ENCODE data around the gene SOX6.

Gene SOX6

DNA sequence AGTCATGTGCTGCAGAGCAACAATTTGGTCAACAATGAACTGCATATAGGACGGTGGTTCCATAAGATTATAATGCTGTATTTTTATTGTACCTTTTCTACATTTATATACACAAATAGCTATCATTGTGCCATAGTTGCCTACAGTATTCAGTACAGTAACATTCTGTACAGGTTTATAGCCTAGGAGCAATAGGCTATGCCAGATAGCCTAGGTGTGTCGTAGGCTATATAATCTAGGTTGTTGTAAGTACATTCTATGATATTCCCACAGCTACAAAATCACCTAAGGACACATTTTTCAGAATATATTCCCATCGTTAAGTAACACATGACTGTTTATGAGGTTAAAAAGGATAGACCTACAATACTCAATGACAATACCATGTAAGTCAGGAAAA, 423.9 kb downstream of the SOX6 start:
- Histone ChIP-seq H3K4me2 (ENCODE audit: low read length) (no peak overlapping the region), H3K79me2 (no peaks in the 10 kb centered on the region), H3K4me1 (no peaks in the 10 kb centered on the region), H3K36me3 (ENCODE audit: control insufficient read depth, insufficient read depth, low read length) (no peaks in the 10 kb centered on the region), H3K9me3 (ENCODE audit: control insufficient read depth, low read length) (no peaks in the 10 kb centered on the region), H3K27me3 (ENCODE audit: control insufficient read depth, insufficient read depth, low read length) (no peaks in the 10 kb centered on the region), H3K9ac (no peak overlapping the region), H3K27ac (no peak overlapping the region), H3K4me3 (ENCODE audit: low read depth, low read length) (no peak overlapping the region), H2AFZ (no peak overlapping the region)
- TF ChIP-seq CTCF (IDR thresholded peaks at IDR 0.05) = no peak

DNA sequence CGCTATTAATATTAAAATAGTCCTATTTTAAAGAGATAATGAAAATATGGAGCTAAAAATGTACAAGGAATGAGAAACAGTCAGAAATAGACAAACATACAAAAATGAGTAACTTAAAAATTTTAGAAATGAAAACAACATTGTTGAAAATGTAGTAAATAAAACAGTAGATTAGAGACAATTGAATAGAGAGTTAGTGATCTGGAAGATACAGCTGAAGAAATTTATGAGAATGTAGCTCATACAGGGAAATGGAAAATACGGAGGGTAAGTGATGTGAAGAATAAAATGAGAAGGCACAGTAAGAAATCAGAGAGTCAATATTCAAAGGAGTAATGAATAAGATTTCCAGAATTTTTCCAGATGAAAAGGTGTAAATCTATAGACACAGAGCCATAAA, 424.8 kb downstream of the SOX6 start:
- no peak for TF ChIP-seq CTCF (IDR thresholded peaks at IDR 0.05)
- Histone ChIP-seq H3K4me3 (ENCODE audit: low read depth, low read length) (no peak overlapping the region), H3K9ac (no peak overlapping the region), H3K27ac (no peak overlapping the region), H3K4me1 (no peaks in the 10 kb centered on the region), H3K27me3 (ENCODE audit: control insufficient read depth, insufficient read depth, low read length) (no peaks in the 10 kb centered on the region), H3K9me3 (ENCODE audit: control insufficient read depth, low read length) (no peaks in the 10 kb centered on the region), H3K36me3 (ENCODE audit: control insufficient read depth, insufficient read depth, low read length) (no peaks in the 10 kb centered on the region), H3K79me2 (no peaks in the 10 kb centered on the region), H2AFZ (no peak overlapping the region), H3K4me2 (ENCODE audit: low read length) (no peak overlapping the region)

DNA sequence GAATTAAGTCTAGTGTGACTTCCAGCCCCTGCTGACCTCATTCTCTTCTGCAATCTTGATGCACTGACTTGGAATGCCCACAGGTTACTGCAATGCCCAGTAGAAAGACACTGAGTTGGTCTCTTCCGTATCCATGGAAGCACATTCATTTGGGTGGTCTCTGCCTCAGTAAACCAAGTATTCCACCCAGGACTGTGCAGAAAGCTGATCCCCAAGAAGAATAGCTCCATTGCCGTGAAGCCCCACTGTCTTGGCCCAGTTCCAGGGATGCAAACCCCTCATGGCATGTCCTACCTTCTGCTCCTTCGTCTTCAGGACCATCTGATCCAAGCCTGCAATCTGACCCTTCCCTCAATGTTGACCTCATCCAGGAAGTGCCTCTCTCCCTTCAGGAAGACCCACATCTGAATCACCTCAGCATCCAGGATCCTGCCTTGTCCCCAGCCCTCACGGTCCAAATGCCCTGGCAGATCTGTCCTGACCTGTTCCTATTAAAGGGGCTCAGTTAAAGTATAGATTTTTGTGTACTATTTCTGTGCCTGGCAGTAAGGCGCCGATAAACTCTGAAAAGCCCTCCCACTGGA, 425.8 kb downstream of the SOX6 start:
- Histone ChIP-seq H3K4me2 (ENCODE audit: low read length) (no peak overlapping the region), H3K27me3 (ENCODE audit: control insufficient read depth, insufficient read depth, low read length) (no peaks in the 10 kb centered on the region), H3K36me3 (ENCODE audit: control insufficient read depth, insufficient read depth, low read length) (no peaks in the 10 kb centered on the region), H3K4me3 (ENCODE audit: low read depth, low read length) (no peak overlapping the region), H3K9me3 (ENCODE audit: control insufficient read depth, low read length) (no peaks in the 10 kb centered on the region), H3K4me1 (no peaks in the 10 kb centered on the region), H2AFZ (no peak overlapping the region), H3K79me2 (no peaks in the 10 kb centered on the region), H3K9ac (no peak overlapping the region), H3K27ac (no peak overlapping the region)
- TF ChIP-seq CTCF (IDR thresholded peaks at IDR 0.05) = no peak

DNA sequence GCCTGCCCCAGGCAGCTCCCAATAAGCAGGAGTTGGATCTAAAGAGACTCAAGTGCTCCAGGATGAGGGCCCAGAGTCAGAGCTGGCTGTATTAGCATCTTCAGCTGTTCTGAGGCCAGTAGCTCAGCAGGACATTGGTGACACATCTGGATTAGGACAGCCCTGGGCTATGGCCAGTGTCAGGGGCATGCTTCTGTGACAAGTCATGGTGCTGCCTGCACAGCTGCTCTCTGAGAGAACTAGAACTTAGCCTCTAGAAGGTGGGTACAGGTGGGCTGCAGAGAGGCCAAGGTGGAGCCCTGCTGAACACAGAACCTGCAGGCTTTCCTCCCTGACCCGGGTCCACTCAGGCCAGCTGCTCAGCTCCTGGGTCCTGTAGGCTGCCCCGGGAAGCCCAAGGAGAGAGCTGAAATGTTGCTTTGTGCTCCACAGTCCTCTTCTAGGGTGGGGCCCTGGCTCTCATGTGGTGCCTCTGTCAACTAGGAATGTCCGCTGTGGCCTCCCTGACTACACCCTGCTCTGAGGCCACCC, 426.9 kb downstream of the SOX6 start:
- H3K9me3 ChIP-seq (ENCODE audit: control insufficient read depth, low read length) = no peaks in the 10 kb centered on the region
- H3K4me2 ChIP-seq (ENCODE audit: low read length) = no peak overlapping the region
- H3K4me3 ChIP-seq (ENCODE audit: low read depth, low read length) = no peak overlapping the region
- TF ChIP-seq CTCF (IDR thresholded peaks at IDR 0.05) = no peak
- H3K27me3 ChIP-seq (ENCODE audit: control insufficient read depth, insufficient read depth, low read length) = no peaks in the 10 kb centered on the region
- no peaks in the 10 kb centered on the region for H3K36me3 ChIP-seq (ENCODE audit: control insufficient read depth, insufficient read depth, low read length)
- H3K79me2 ChIP-seq = no peaks in the 10 kb centered on the region
- H3K27ac ChIP-seq = no peak overlapping the region
- H2AFZ ChIP-seq = no peak overlapping the region
- no peak overlapping the region for H3K9ac ChIP-seq
- H3K4me1 ChIP-seq = no peaks in the 10 kb centered on the region

DNA sequence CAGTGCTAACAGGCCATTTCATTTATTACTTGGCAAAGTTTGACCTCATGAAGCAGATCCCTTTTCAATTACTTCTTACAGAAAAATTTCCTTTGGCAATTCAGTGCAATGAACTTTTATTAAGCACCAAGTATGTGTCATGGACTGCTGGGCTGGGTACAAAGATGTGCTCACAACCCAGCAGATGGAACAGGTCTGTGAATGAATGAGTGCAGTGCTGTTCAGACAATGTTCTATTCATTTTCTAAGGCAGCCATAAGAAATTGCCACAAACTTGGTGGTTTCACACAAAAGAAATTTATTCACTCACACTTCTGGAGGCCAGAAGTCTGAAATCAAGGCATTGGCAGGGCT, 428.5 kb downstream of the SOX6 start:
- Histone ChIP-seq H3K79me2 (no peaks in the 10 kb centered on the region), H2AFZ (no peak overlapping the region), H3K27me3 (ENCODE audit: control insufficient read depth, insufficient read depth, low read length) (no peaks in the 10 kb centered on the region), H3K9ac (no peak overlapping the region), H3K4me3 (ENCODE audit: low read depth, low read length) (no peak overlapping the region), H3K36me3 (ENCODE audit: control insufficient read depth, insufficient read depth, low read length) (no peaks in the 10 kb centered on the region), H3K9me3 (ENCODE audit: control insufficient read depth, low read length) (no peaks in the 10 kb centered on the region), H3K27ac (no peak overlapping the region), H3K4me1 (no peaks in the 10 kb centered on the region), H3K4me2 (ENCODE audit: low read length) (no peak overlapping the region)
- no peak for TF ChIP-seq CTCF (IDR thresholded peaks at IDR 0.05)

Measured in parathyroid adenoma (tissue), 2 donors.